GM12878 (cell line): ENCODE measurements around the gene NHSL2. TPM values are rescaled to one million over a fixed set of nuclear protein-coding genes. Genes with fewer than 3 reads are reported as not detected.

ENCODE experiments used
- ATAC-seq: fragments of 200-7000 bp; cut with Tn5 transposase; 3 replicates; pipeline ENCODE4 v1.9.1; 2020; ENCODE audit warnings: mild to moderate bottlenecking, moderate library complexity
- BruUV-seq: library from RNA; stranded (reverse); fragments of 400-500 nt; replicated peaks from 2 replicates; lab custom pipeline; 2021; lab: Mats Ljungman, UMichigan
- CTCF ChIA-PET: fragments of 300-600 bp; sonication (Branson Sonifier 250); formaldehyde crosslinking; extraction: SDS; loops from one replicate; lab custom pipeline; 2021; ENCODE audit warnings: inconsistent platforms; lab: Yijun Ruan, JAX
- POLR2A ChIA-PET: fragments of 350-600 bp; formaldehyde crosslinking; extraction: SDS; loops from one replicate; lab custom pipeline; 2021; ENCODE audit warnings: inconsistent platforms; lab: Charles Lee
- RAD21 ChIA-PET: fragments of 300-600 bp; sonication (Branson Sonifier 250); formaldehyde crosslinking; loops from one replicate; lab custom pipeline; 2023; ENCODE audit warnings: antibody characterized with exemption; ENCODE audit not compliant: unreplicated experiment; lab: Charles Lee
- SMC1A ChIA-PET: fragments of 300-600 bp; sonication (Branson Sonifier 250); formaldehyde crosslinking; loops from one replicate; lab custom pipeline; 2023; ENCODE audit not compliant: unreplicated experiment, uncharacterized antibody; lab: Charles Lee
- DNase-seq: peaks from one replicate; pipeline ENCODE4 v3.0.0-alpha.2; 2011; ENCODE audit warnings: low read depth, low spot score
- FAIRE-seq: peaks from 3 replicates; lab custom pipeline; 2011; peaks lifted over from hg19 to GRCh38; lab: Jason Lieb, UNC
- H2AFZ ChIP-seq: 2 replicates; pipeline ENCODE4 v1.6.0; 2011; ENCODE audit warnings: low read depth, low read length, control low read depth; ENCODE audit not compliant: control insufficient read depth
- H3K27ac ChIP-seq: 2 replicates; pipeline ENCODE4 v1.5.1; 2011; ENCODE audit warnings: control low read depth; ENCODE audit not compliant: control insufficient read depth, insufficient read depth
- H3K27me3 ChIP-seq, 2 experiments: replicated peaks in 1 of 2; 2 replicates each; pipeline versions ENCODE4 v1.6.0 to v1.6.1; 2011; ENCODE audit warnings: low read length in 1 of 2; ENCODE audit not compliant: control insufficient read depth in 2 of 2, insufficient read depth in 2 of 2
- H3K36me3 ChIP-seq, 2 experiments: 2 replicates each; pipeline ENCODE4 v1.5.1; 2011; ENCODE audit warnings: low read length in 1 of 2; ENCODE audit not compliant: control insufficient read depth in 2 of 2, insufficient read depth in 2 of 2
- H3K4me1 ChIP-seq: 2 replicates; pipeline ENCODE4 v1.6.1; 2011; ENCODE audit warnings: mild to moderate bottlenecking, low read length, moderate library complexity, mixed read lengths; ENCODE audit not compliant: control insufficient read depth, insufficient read depth
- H3K4me2 ChIP-seq: 2 replicates; pipeline ENCODE4 v1.6.0; 2011; ENCODE audit warnings: control low read depth; ENCODE audit not compliant: control insufficient read depth, insufficient read depth
- H3K4me3 ChIP-seq: fragments of 200-600 bp; sonication (generic); 2 replicates; pipeline ENCODE4 v1.5.1; 2016
- H3K79me2 ChIP-seq: 2 replicates; pipeline ENCODE4 v1.6.0; 2011; ENCODE audit warnings: low read length; ENCODE audit not compliant: control insufficient read depth, insufficient read depth
- H3K9ac ChIP-seq: 2 replicates; pipeline ENCODE4 v1.8.0; 2011; ENCODE audit warnings: low read length, control low read depth, mixed read lengths; ENCODE audit not compliant: control insufficient read depth, insufficient read depth
- H3K9me3 ChIP-seq: replicated peaks from 3 replicates; pipeline ENCODE4 v1.5.1; 2011; ENCODE audit warnings: mild to moderate bottlenecking, low read length; ENCODE audit not compliant: control insufficient read depth, insufficient read depth
- H4K20me1 ChIP-seq: 2 replicates; pipeline ENCODE4 v1.6.0; 2011; ENCODE audit not compliant: control insufficient read depth, insufficient read depth
- BCL3 ChIP-seq: IDR thresholded peaks from 2 replicates; pipeline ENCODE4 v1.6.1; 2011; ENCODE audit warnings: borderline replicate concordance, low read depth, mild to moderate bottlenecking, moderate library complexity, low read length; ENCODE audit not compliant: insufficient read depth, poor library complexity, severe bottlenecking
- CHD1 ChIP-seq: IDR thresholded peaks from 2 replicates; pipeline ENCODE4 v1.6.1; 2012; ENCODE audit warnings: low read depth, low read length, improper control_type of control experiment
- FOXK2 ChIP-seq: fragments of 450-650 bp; IDR thresholded peaks from 2 replicates; pipeline ENCODE4 v1.6.1; 2017; ENCODE audit warnings: mild to moderate bottlenecking, moderate library complexity
- GABPA ChIP-seq: IDR thresholded peaks from 2 replicates; pipeline ENCODE4 v1.6.1; 2014; ENCODE audit warnings: antibody characterized with exemption, low read depth, mild to moderate bottlenecking, inconsistent platforms
- HDAC2 ChIP-seq: fragments of 200-600 bp; sonication (generic); IDR thresholded peaks from 2 replicates; pipeline ENCODE4 v1.6.1; 2017
- HSF1 ChIP-seq: fragments of 150-350 bp; IDR thresholded peaks from 2 replicates; pipeline ENCODE4 v1.6.1; 2014; ENCODE audit warnings: mild to moderate bottlenecking, low read depth, low read length
- JUNB ChIP-seq: IDR thresholded peaks from 2 replicates; pipeline ENCODE4 v1.6.1; 2016; ENCODE audit warnings: antibody characterized with exemption, mild to moderate bottlenecking
- KLF5 ChIP-seq: fragments of 450-650 bp; IDR thresholded peaks from 2 replicates; pipeline ENCODE4 v1.6.1; 2014; ENCODE audit warnings: mild to moderate bottlenecking; ENCODE audit not compliant: partially characterized antibody
- NRF1 ChIP-seq: conservative IDR thresholded peaks from 2 replicates; pipeline ENCODE4 v1.6.1; 2011; ENCODE audit warnings: mild to moderate bottlenecking, low read depth, low read length, improper control_type of control experiment
- RAD51 ChIP-seq: fragments of 450-650 bp; IDR thresholded peaks from 2 replicates; pipeline ENCODE4 v1.6.1; 2016; ENCODE audit warnings: moderate library complexity, mild to moderate bottlenecking, inconsistent platforms
- SIX5 ChIP-seq: IDR thresholded peaks from 2 replicates; pipeline ENCODE4 v1.6.1; 2011; ENCODE audit warnings: mild to moderate bottlenecking, low read depth, low read length, moderate library complexity; ENCODE audit not compliant: severe bottlenecking
- SUPT20H ChIP-seq: IDR thresholded peaks from 2 replicates; pipeline ENCODE4 v1.6.1; 2011; ENCODE audit warnings: low read depth, mild to moderate bottlenecking, low read length, moderate library complexity, borderline replicate concordance; ENCODE audit not compliant: control insufficient read depth
- TCF12 ChIP-seq: IDR thresholded peaks from 2 replicates; pipeline ENCODE4 v1.6.1; 2011; ENCODE audit warnings: low read depth, mild to moderate bottlenecking, low read length
- WGBS: methylation state at CpG from one replicate; pipeline ENCODE4 v1.1.6; 2016; ENCODE audit warnings: low lambda C conversion rate; ENCODE audit not compliant: insufficient replicate concordance, insufficient coverage; ENCODE audit errors: missing lambda C conversion rate; 5-methylcytosine and 5-hydroxymethylcytosine counted together
- in situ Hi-C: fragments of 300-500 bp; cut with MboI; formaldehyde crosslinking; loops from 9 replicates; pipeline ENCODE4 v1.14.3; 2018; ENCODE audit warnings: mixed read lengths
- intact Hi-C: fragments of 100-400 bp; cut with micrococcal nuclease; formaldehyde crosslinking; loops from one replicate; pipeline ENCODE4 v1.14.2; 2022; ENCODE audit not compliant: unreplicated experiment
- polyA plus RNA-seq, 11 experiments: library from polyadenylated mRNA; depleted of rRNA in 4 of 11; unstranded in 6 of 11; stranded (reverse) in 5 of 11; fragments of >200 nt; fragmentation: Nextera tagmentation in 4 of 11; fragmentation: Illumina TruSeq in 1 of 11; extraction: Ambion mirVana in 4 of 11; extraction: Trizol in 1 of 11; gene quantifications; 1 replicate in 1 of 11; 2 replicates in 10 of 11; pipeline versions ENCODE4 v1.2.1 to v1.2.3, GENCODE V29; 2011 to 2016; ENCODE audit warnings: inconsistent platforms in 2 of 11, missing spikeins in 2 of 11, low read depth in 1 of 11
- total RNA-seq, 4 experiments: library from RNA; depleted of rRNA in 3 of 4; stranded (reverse); fragments of >200 nt in 3 of 4; fragmentation: Illumina TruSeq in 1 of 4; extraction: Trizol in 1 of 4; gene quantifications; 2 replicates each; pipeline versions ENCODE4 v1.2.1 to v1.2.3, GENCODE V29; 2013 to 2021

NHSL2 gene
- total and polyA plus RNA-seq, 10 of the 15 experiments (the other 5 are each of a cell fraction or from before 2014, with no cell fraction given): 0.05 to 0.53 (median 0.07) TPM; not detected in 2

GRCh38 chrX:72023071-72023470 lies 112.4 kb downstream of the NHSL2 start:
- BruUV-seq: no TSS peak
- Histone ChIP-seq H3K27me3 (no peaks in the 10 kb centered on the region), H3K79me2 (no peaks in the 10 kb centered on the region), H4K20me1 (no peaks in the 10 kb centered on the region), H3K4me2 (no peak overlapping the region), H3K27ac (no peak overlapping the region), H3K9ac (no peak overlapping the region), H3K9me3 (no peaks in the 10 kb centered on the region), H3K4me3 (no peak overlapping the region), H3K4me1 (peaks cover 9% of the 10 kb centered on the region), H3K36me3 (no peaks in the 10 kb centered on the region), H2AFZ (no peak overlapping the region)
- intact Hi-C loops: no loop called here
- DNase-seq (no peak), ATAC-seq (no peak), FAIRE-seq (no peak)
- in situ Hi-C loops: loop anchor here (5.0 kb wide), 1 partner anchor 104 kb away; no protein-coding TSS in a partner anchor
- TF ChIP-seq CHD1: no peak
- TF ChIP-seq HDAC2: no peak
- TF ChIP-seq SUPT20H: no peak
- ChIA-PET CTCF (interaction anchor here (1.2 to 8.0 kb wide), 5 partner anchors 7 to 102 kb away, joined by 3 to 81 read pairs (median 25); no protein-coding TSS in a partner anchor), SMC1A (interaction anchor here (5.4 kb wide), 1 partner anchor 102 kb away, joined by 45 read pairs; no protein-coding TSS in a partner anchor), RAD21 (no interaction called here), POLR2A (no interaction called here)
- WGBS: 30% methylated on average over 2 of the region's 2 CpGs

GRCh38 chrX:72025236-72025770 lies 114.7 kb downstream of the NHSL2 start:
- Histone ChIP-seq H3K27me3 (no peaks in the 10 kb centered on the region), H3K9ac (no peak overlapping the region), H3K4me2 (no peak overlapping the region), H3K27ac (no peak overlapping the region), H2AFZ (no peak overlapping the region), H3K4me1 (peaks cover 8% of the 10 kb centered on the region), H3K79me2 (no peaks in the 10 kb centered on the region), H4K20me1 (no peaks in the 10 kb centered on the region), H3K36me3 (no peaks in the 10 kb centered on the region), H3K9me3 (no peaks in the 10 kb centered on the region), H3K4me3 (no peak overlapping the region)
- TF ChIP-seq GABPA: no peak
- no peak for TF ChIP-seq FOXK2
- TF ChIP-seq BCL3: no peak
- TF ChIP-seq HSF1: no peak
- no peak for TF ChIP-seq TCF12
- TF ChIP-seq SIX5: no peak
- TF ChIP-seq NRF1: no peak
- no peak for TF ChIP-seq KLF5
- no peak for TF ChIP-seq RAD51
- no peak for TF ChIP-seq JUNB
- WGBS: 38% methylated on average over 6 of the region's 6 CpGs
- intact Hi-C loops (no loop called here), in situ Hi-C loops (no loop called here)
- BruUV-seq: no TSS peak
- SMC1A ChIA-PET: interaction anchor here (1.5 kb wide), 1 partner anchor 102 kb away, joined by 5 read pairs; no protein-coding TSS in a partner anchor
- FAIRE-seq (no peak), ATAC-seq (no peak), DNase-seq (no peak)
- CTCF ChIA-PET: no interaction called here
- POLR2A ChIA-PET: no interaction called here
- RAD21 ChIA-PET: no interaction called here
